ENCODE results near the gene GPNMB. TPM values are rescaled to one million over a fixed set of nuclear protein-coding genes. Genes with fewer than 3 reads are reported as not detected.
"Not testable (repeated sequence)": the region's sequence is repeated elsewhere in the genome, so short reads cannot be mapped to it uniquely, and the experiment has no call there.

GPNMB gene
- total RNA-seq, 1 donor = 380 TPM

GRCh38 chr7:23216021-23216420 is 30.6 kb upstream of the GPNMB start:
- H2AFZ ChIP-seq (ENCODE audit: low read length) = no peak overlapping the region
- no peak for TF ChIP-seq CTCF (IDR thresholded peaks at IDR 0.05; ENCODE audit: extremely low read depth, low read depth, low read length)

GRCh38 chr7:23218196-23218595 is 28.4 kb upstream of the GPNMB start:
- peaks cover 11% of the 10 kb centered on the region for H3K27me3 ChIP-seq (ENCODE audit: insufficient read depth, low read length)
- no peaks in the 10 kb centered on the region for H3K36me3 ChIP-seq (ENCODE audit: insufficient read depth, low read length)
- H2AFZ ChIP-seq (ENCODE audit: low read length) = peak overlapping the region; percentile 35
- H3K4me2 ChIP-seq (ENCODE audit: insufficient read depth, low read length) = no peak overlapping the region
- H3K79me2 ChIP-seq (ENCODE audit: insufficient read depth, low read length) = no peaks in the 10 kb centered on the region
- H4K20me1 ChIP-seq (ENCODE audit: insufficient read depth, low read length) = no peaks in the 10 kb centered on the region
- TF ChIP-seq CTCF (IDR thresholded peaks at IDR 0.05; ENCODE audit: extremely low read depth, low read depth, low read length) = no peak
- H3K4me3 ChIP-seq (ENCODE audit: insufficient read depth, low read length) = no peak overlapping the region
- H3K27ac ChIP-seq (ENCODE audit: low read depth, low read length) = no peak overlapping the region
- no peaks in the 10 kb centered on the region for H3K9me3 ChIP-seq (ENCODE audit: low read depth, low read length)
- DNase-seq (ENCODE audit: insufficient read length, low spot score, missing footprints) = no peak
- no peaks in the 10 kb centered on the region for H3K4me1 ChIP-seq (ENCODE audit: insufficient read depth, low read length)

More at GRCh38 chr7:23216021-23216420, 30.6 kb upstream of the GPNMB start:
- no peak for DNase-seq (ENCODE audit: insufficient read length, low spot score, missing footprints)
- Histone ChIP-seq H4K20me1 (ENCODE audit: insufficient read depth, low read length) (no peaks in the 10 kb centered on the region), H3K4me2 (ENCODE audit: insufficient read depth, low read length) (no peak overlapping the region), H3K36me3 (ENCODE audit: insufficient read depth, low read length) (no peaks in the 10 kb centered on the region), H3K79me2 (ENCODE audit: insufficient read depth, low read length) (no peaks in the 10 kb centered on the region), H3K27me3 (ENCODE audit: insufficient read depth, low read length) (peaks cover 3% of the 10 kb centered on the region), H3K4me3 (ENCODE audit: insufficient read depth, low read length) (no peak overlapping the region), H3K9me3 (ENCODE audit: low read depth, low read length) (no peaks in the 10 kb centered on the region), H3K27ac (ENCODE audit: low read depth, low read length) (no peak overlapping the region), H3K4me1 (ENCODE audit: insufficient read depth, low read length) (no peaks in the 10 kb centered on the region)

GRCh38 chr7:23220690-23221305 is 25.8 kb upstream of the GPNMB start:
- H4K20me1 ChIP-seq (ENCODE audit: insufficient read depth, low read length) = no peaks in the 10 kb centered on the region
- H3K4me2 ChIP-seq (ENCODE audit: insufficient read depth, low read length) = no peak overlapping the region
- no peaks in the 10 kb centered on the region for H3K4me1 ChIP-seq (ENCODE audit: insufficient read depth, low read length)
- no peak for DNase-seq (ENCODE audit: insufficient read length, low spot score, missing footprints)
- H3K27me3 ChIP-seq (ENCODE audit: insufficient read depth, low read length) = peaks cover 11% of the 10 kb centered on the region
- H3K4me3 ChIP-seq (ENCODE audit: insufficient read depth, low read length) = no peak overlapping the region
- H3K27ac ChIP-seq (ENCODE audit: low read depth, low read length) = no peak overlapping the region
- no peaks in the 10 kb centered on the region for H3K79me2 ChIP-seq (ENCODE audit: insufficient read depth, low read length)
- peak overlapping the region; percentile 38 for H2AFZ ChIP-seq (ENCODE audit: low read length)
- no peak for TF ChIP-seq CTCF (IDR thresholded peaks at IDR 0.05; ENCODE audit: extremely low read depth, low read depth, low read length)
- no peaks in the 10 kb centered on the region for H3K9me3 ChIP-seq (ENCODE audit: low read depth, low read length)
- H3K36me3 ChIP-seq (ENCODE audit: insufficient read depth, low read length) = no peaks in the 10 kb centered on the region

DNA sequence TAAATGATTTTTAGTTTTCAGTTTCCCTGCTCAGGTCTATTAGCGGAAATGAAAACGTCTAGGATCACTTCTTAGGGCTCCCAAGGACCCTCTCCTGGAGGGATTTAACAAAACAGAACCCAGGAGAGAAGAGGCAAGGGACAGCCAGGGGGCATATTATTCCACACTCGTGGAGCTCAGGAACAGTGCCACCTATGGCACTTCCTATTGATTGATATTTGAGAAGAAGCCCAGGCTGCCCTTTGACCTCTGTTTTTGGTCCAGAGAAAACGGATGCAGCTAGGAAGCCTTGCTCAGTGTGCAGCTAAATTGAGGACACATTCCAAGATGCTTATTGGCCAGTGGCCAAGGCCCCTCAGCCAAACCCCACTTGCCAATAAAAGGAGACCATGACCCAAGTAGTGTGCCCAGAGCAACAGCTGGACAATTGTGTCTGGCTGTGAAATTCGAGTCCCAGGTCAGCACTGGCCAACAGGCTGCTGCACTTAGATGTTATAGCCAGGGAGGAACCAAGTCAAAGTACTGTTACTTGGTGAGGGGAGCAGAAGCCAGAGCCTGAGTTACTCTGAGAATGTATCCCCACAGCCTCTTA is 24.0 kb upstream of the GPNMB start:
- Histone ChIP-seq H3K9me3 (ENCODE audit: low read depth, low read length) (no peaks in the 10 kb centered on the region), H3K4me3 (ENCODE audit: insufficient read depth, low read length) (no peak overlapping the region), H3K4me1 (ENCODE audit: insufficient read depth, low read length) (no peaks in the 10 kb centered on the region), H3K4me2 (ENCODE audit: insufficient read depth, low read length) (no peak overlapping the region), H3K36me3 (ENCODE audit: insufficient read depth, low read length) (no peaks in the 10 kb centered on the region), H3K27me3 (ENCODE audit: insufficient read depth, low read length) (peaks cover 11% of the 10 kb centered on the region), H3K27ac (ENCODE audit: low read depth, low read length) (no peak overlapping the region), H3K79me2 (ENCODE audit: insufficient read depth, low read length) (no peaks in the 10 kb centered on the region), H4K20me1 (ENCODE audit: insufficient read depth, low read length) (no peaks in the 10 kb centered on the region), H2AFZ (ENCODE audit: low read length) (no peak overlapping the region)
- no peak for TF ChIP-seq CTCF (IDR thresholded peaks at IDR 0.05; ENCODE audit: extremely low read depth, low read depth, low read length)
- no peak for DNase-seq (ENCODE audit: insufficient read length, low spot score, missing footprints)

GRCh38 chr7:23224364-23224763 is 22.2 kb upstream of the GPNMB start:
- H3K27ac ChIP-seq (ENCODE audit: low read depth, low read length); H3K9me3 ChIP-seq (ENCODE audit: low read depth, low read length); H3K79me2 ChIP-seq (ENCODE audit: insufficient read depth, low read length); H2AFZ ChIP-seq (ENCODE audit: low read length); H3K36me3 ChIP-seq (ENCODE audit: insufficient read depth, low read length); H3K4me1 ChIP-seq (ENCODE audit: insufficient read depth, low read length); H3K27me3 ChIP-seq (ENCODE audit: insufficient read depth, low read length); H4K20me1 ChIP-seq (ENCODE audit: insufficient read depth, low read length); H3K4me3 ChIP-seq (ENCODE audit: insufficient read depth, low read length); H3K4me2 ChIP-seq (ENCODE audit: insufficient read depth, low read length); DNase-seq (ENCODE audit: insufficient read length, low spot score, missing footprints): not testable (repeated sequence)
